ENCODE results near the gene ARMH4. TPM values are rescaled to one million over a fixed set of nuclear protein-coding genes. Genes with fewer than 3 reads are reported as not detected.

ARMH4 gene
- total RNA-seq, 2 experiments from 2014 or later: 0.43 TPM; not detected in 1

- DNase-seq: no peak
- Mint-ChIP-seq H3K9me3 (no peaks in the 10 kb centered on the region), H3K27me3 (ENCODE audit: low read depth) (no peaks in the 10 kb centered on the region), H3K4me3 (no peak overlapping the region), H3K4me1 (ENCODE audit: low read depth) (no peaks in the 10 kb centered on the region), H3K27ac (no peak overlapping the region), H3K36me3 (ENCODE audit: low read depth) (no peaks in the 10 kb centered on the region)
- CTCF ChIA-PET: no interaction called here
- intact Hi-C loops (cut with micrococcal nuclease): no loop called here
These were observed 181.4 kb downstream of the ARMH4 start for GRCh38 chr14:57970594-57970993.

- H3K27ac Mint-ChIP-seq: no peak overlapping the region
- no peaks in the 10 kb centered on the region for H3K9me3 Mint-ChIP-seq
- H3K36me3 Mint-ChIP-seq (ENCODE audit: low read depth): no peaks in the 10 kb centered on the region
- no peaks in the 10 kb centered on the region for H3K4me1 Mint-ChIP-seq (ENCODE audit: low read depth)
- intact Hi-C loops (cut with micrococcal nuclease): no loop called here
- CTCF ChIA-PET: no interaction called here
- no peak overlapping the region for H3K4me3 Mint-ChIP-seq
- no peaks in the 10 kb centered on the region for H3K27me3 Mint-ChIP-seq (ENCODE audit: low read depth)
- no peak for DNase-seq
These were observed 181.8 kb downstream of the ARMH4 start for GRCh38 chr14:57970175-57970574.

- H3K27ac Mint-ChIP-seq: no peak overlapping the region
- DNase-seq: no peak
- CTCF ChIA-PET: no interaction called here
- H3K4me1 Mint-ChIP-seq (ENCODE audit: low read depth): no peaks in the 10 kb centered on the region
- no peaks in the 10 kb centered on the region for H3K36me3 Mint-ChIP-seq (ENCODE audit: low read depth)
- H3K4me3 Mint-ChIP-seq: no peak overlapping the region
- H3K27me3 Mint-ChIP-seq (ENCODE audit: low read depth): peaks cover 14% of the 10 kb centered on the region
- no peaks in the 10 kb centered on the region for H3K9me3 Mint-ChIP-seq
- intact Hi-C loops (cut with micrococcal nuclease): no loop called here
These were observed 188.9 kb downstream of the ARMH4 start for GRCh38 chr14:57963071-57963470.

- intact Hi-C loops (cut with micrococcal nuclease): no loop called here
- Mint-ChIP-seq H3K27ac (no peak overlapping the region), H3K9me3 (no peaks in the 10 kb centered on the region), H3K4me1 (ENCODE audit: low read depth) (no peaks in the 10 kb centered on the region), H3K27me3 (ENCODE audit: low read depth) (peaks cover 14% of the 10 kb centered on the region), H3K4me3 (no peak overlapping the region), H3K36me3 (ENCODE audit: low read depth) (no peaks in the 10 kb centered on the region)
- no peak for DNase-seq
- CTCF ChIA-PET: no interaction called here
These were observed 189.5 kb downstream of the ARMH4 start for GRCh38 chr14:57962325-57963035.

DNA sequence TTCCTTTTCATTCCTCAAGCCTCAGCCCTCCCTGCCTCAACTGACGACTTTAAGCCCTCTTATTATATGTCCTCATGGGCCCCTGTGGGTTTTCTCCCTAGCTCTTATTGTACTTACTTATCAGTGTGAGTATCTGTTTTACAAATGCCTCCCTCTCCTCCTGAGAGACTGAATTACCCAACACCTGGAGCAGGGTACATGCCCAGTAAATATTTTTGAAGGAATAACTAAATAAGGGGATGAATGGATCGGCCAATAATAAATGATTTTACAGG is 190.3 kb downstream of the ARMH4 start:
- CTCF ChIA-PET: no interaction called here
- intact Hi-C loops (cut with micrococcal nuclease): no loop called here
- Mint-ChIP-seq H3K36me3 (ENCODE audit: low read depth) (no peaks in the 10 kb centered on the region), H3K27me3 (ENCODE audit: low read depth) (peaks cover 14% of the 10 kb centered on the region), H3K4me1 (ENCODE audit: low read depth) (no peaks in the 10 kb centered on the region), H3K27ac (no peak overlapping the region), H3K4me3 (no peak overlapping the region), H3K9me3 (no peaks in the 10 kb centered on the region)
- no peak for DNase-seq

DNA sequence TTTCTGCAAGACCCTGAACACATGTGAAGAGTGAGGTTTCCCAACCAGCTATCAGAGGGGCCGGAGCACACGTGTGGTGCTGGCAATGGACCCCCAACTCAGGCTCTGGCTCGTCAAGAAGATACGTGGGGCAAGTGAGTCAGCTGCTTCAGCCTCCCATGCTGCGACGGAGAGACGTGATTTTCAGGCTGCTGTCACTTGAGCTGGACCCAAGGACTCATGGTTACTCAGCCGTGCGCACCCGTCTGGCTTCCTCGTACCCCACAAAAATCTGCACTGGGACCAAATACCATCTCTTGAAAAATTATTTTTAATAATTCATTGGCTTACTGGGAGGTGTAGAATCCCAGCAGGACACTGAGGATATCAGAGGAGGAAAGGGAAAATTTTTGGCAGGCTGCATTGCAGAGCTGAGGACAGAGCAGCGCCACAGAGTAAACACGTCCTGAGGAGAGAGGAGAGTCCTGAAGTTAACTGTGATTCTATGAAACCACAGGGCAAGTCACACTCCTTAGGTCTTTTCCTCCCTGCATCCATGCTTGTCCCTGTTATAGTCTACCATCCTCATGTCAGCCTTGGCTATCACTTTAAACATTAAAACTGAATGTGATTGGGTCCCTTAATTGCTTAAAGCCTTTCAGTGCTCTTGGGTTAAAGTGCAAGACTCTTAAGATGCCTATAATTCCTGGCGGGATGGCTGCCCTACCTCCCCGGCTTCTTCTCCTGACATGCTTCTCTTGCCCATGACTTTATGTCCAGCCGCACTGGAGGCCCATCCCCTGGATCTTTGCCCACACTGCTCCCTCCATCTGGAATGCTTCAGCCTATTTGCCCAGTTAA is 190.8 kb downstream of the ARMH4 start:
- intact Hi-C loops (cut with micrococcal nuclease): no loop called here
- CTCF ChIA-PET: no interaction called here
- Mint-ChIP-seq H3K4me3 (no peak overlapping the region), H3K27ac (no peak overlapping the region), H3K9me3 (no peaks in the 10 kb centered on the region), H3K36me3 (ENCODE audit: low read depth) (no peaks in the 10 kb centered on the region), H3K4me1 (ENCODE audit: low read depth) (no peaks in the 10 kb centered on the region), H3K27me3 (ENCODE audit: low read depth) (peaks cover 14% of the 10 kb centered on the region)
- no peak for DNase-seq

GRCh38 chr14:57957441-57957840 is 194.6 kb downstream of the ARMH4 start:
- H3K4me3 Mint-ChIP-seq: no peak overlapping the region
- DNase-seq: no peak
- intact Hi-C loops (cut with micrococcal nuclease): no loop called here
- peaks cover 11% of the 10 kb centered on the region for H3K27me3 Mint-ChIP-seq (ENCODE audit: low read depth)
- no peaks in the 10 kb centered on the region for H3K4me1 Mint-ChIP-seq (ENCODE audit: low read depth)
- no peaks in the 10 kb centered on the region for H3K36me3 Mint-ChIP-seq (ENCODE audit: low read depth)
- H3K27ac Mint-ChIP-seq: no peak overlapping the region
- CTCF ChIA-PET: no interaction called here
- H3K9me3 Mint-ChIP-seq: peaks cover 9% of the 10 kb centered on the region

Other genes with a start within 250 kb of the ARMH4 start
- 10 to 100 TPM; 29.5 to 29.7 TPM for gene ACTR10, start 47.9 kb upstream of the ARMH4 start, total RNA-seq
- gene PSMA3, start 92.6 kb upstream of the ARMH4 start, total RNA-seq: 100 to 1,000 TPM; 399 to 424 TPM
- gene ARID4A, start 146.3 kb upstream of the ARMH4 start, total RNA-seq: 10 to 100 TPM; 18.9 to 20.4 TPM
- not detected for gene TOMM20L, start 243.7 kb upstream of the ARMH4 start, total RNA-seq